ENCODE data around the gene TSPAN19. TPM values are rescaled to one million over a fixed set of nuclear protein-coding genes. Genes with fewer than 3 reads are reported as not detected.

Gene TSPAN19
- 1 to 10 TPM in 1 of 2 donors, not detected in 1; 5.4 TPM for total RNA-seq
- polyA plus RNA-seq (ENCODE audit: insufficient read length in 6 of 6), result 1 to 10 TPM in 4 of 6 donors, under 1 TPM in 2; 0.43 to 2.3 (median 1.4) TPM
- long read RNA-seq, donor 1, partial matches to known transcripts, result 45 of 45 reads
- long read RNA-seq, donor 1, other reads (novel, unspliced or antisense), result 0 of 45 reads
- long read RNA-seq, donor 2, result 0 reads
- long read RNA-seq, donor 3, result 0 reads
- long read RNA-seq, donor 4, result 0 reads
- long read RNA-seq, donor 5, partial matches to known transcripts, result 61 of 76 reads
- long read RNA-seq, donor 5, other reads (novel, unspliced or antisense), result 13 of 76 reads
- long read RNA-seq, donor 6, partial matches to known transcripts, result 0 of 1 reads
- long read RNA-seq, donor 6, other reads (novel, unspliced or antisense), result 0 of 1 reads
- long read RNA-seq, donor 7, result 0 reads
- long read RNA-seq, donor 8, partial matches to known transcripts, result 32 of 32 reads
- long read RNA-seq, donor 8, other reads (novel, unspliced or antisense), result 0 of 32 reads
- long read RNA-seq, donor 9, result 0 reads
- long read RNA-seq, donor 10, result 0 reads
- long read RNA-seq, donor 11, result 0 reads
- long read RNA-seq, donor 12, result 0 reads

DNA sequence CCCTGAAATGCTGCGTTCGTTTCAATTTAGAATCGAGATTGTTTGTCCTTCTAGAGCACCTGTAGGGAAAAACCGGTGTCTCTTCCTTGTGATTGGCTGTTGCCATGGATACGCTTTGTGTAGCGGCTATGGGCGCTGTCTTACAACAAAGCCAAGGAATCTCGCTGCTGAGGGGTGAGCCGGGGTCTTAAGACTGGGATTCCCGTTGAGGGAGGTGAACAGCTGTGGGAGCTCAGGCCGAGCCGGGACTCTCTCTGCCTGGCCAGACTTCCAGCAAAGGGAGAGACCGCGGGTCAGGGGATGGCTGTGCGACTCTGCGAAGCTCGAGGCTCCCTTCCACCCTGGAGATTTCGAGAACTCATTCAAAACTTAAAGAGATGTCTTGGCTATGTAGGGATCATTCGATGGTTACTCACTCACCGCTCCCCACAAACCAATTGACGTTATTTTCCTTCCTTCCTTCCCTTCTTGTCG, at the start of gene TSPAN19, which contains the start of gene LRRIQ1:
Gene TSPAN19 (minus strand): TSS at position 44 of the 474 bp plus-strand sequence. CDS start 6,331 bp downstream, outside the sequence.
Gene LRRIQ1 (plus strand): TSS at position 118 of the 474 bp plus-strand sequence. CDS start 1,826 bp downstream, outside the sequence.
- DNase-seq (peak; percentile 51 to 79 (median 56)), ATAC-seq (peak; percentile 94)
- Histone ChIP-seq H3K27ac (no peak within 1 kb of the TSS), H3K4me3 (peak within 1 kb of the TSS; percentile 29 to 41), H3K4me1 (no peaks in the 10 kb centered on the region), H3K36me3 (no peaks in the 10 kb centered on the region), H3K27me3 (peaks cover 18 to 28% of the 10 kb centered on the region in 2 donors), H3K9me3 (no peaks in the 10 kb centered on the region)
- intact Hi-C loops (cut with DNase I), result no loop called here
- TF ChIP-seq, protein P1, sequence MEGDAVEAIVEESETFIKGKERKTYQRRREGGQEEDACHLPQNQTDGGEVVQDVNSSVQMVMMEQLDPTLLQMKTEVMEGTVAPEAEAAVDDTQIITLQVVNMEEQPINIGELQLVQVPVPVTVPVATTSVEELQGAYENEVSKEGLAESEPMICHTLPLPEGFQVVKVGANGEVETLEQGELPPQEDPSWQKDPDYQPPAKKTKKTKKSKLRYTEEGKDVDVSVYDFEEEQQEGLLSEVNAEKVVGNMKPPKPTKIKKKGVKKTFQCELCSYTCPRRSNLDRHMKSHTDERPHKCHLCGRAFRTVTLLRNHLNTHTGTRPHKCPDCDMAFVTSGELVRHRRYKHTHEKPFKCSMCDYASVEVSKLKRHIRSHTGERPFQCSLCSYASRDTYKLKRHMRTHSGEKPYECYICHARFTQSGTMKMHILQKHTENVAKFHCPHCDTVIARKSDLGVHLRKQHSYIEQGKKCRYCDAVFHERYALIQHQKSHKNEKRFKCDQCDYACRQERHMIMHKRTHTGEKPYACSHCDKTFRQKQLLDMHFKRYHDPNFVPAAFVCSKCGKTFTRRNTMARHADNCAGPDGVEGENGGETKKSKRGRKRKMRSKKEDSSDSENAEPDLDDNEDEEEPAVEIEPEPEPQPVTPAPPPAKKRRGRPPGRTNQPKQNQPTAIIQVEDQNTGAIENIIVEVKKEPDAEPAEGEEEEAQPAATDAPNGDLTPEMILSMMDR (IDR thresholded peaks at IDR 0.05), result no peak

- no peaks in the 10 kb centered on the region for H3K9me3 ChIP-seq
- H3K36me3 ChIP-seq, result no peaks in the 10 kb centered on the region
- DNase-seq (peak in 2 of 4 donors; percentile 54 to 66), ATAC-seq (no peak)
- H3K27ac ChIP-seq, result no peak overlapping the region
- intact Hi-C loops (cut with DNase I), result no loop called here
- no peaks in the 10 kb centered on the region for H3K27me3 ChIP-seq
- H3K4me3 ChIP-seq, result no peak overlapping the region
- no peaks in the 10 kb centered on the region for H3K4me1 ChIP-seq
- TF ChIP-seq, protein P1 (IDR thresholded peaks at IDR 0.05), result no peak
Measured at GRCh38 chr12:85085066-85085465, 49.0 kb upstream of the TSPAN19 start.

- Histone ChIP-seq H3K27ac (no peak overlapping the region), H3K36me3 (no peaks in the 10 kb centered on the region), H3K4me1 (no peaks in the 10 kb centered on the region), H3K27me3 (no peaks in the 10 kb centered on the region), H3K4me3 (no peak overlapping the region), H3K9me3 (no peaks in the 10 kb centered on the region)
- intact Hi-C loops (cut with DNase I), result loop anchor here in 1 of 2 donors (10.0 kb wide), 1 partner anchor 368 kb away; no protein-coding TSS in a partner anchor
- TF ChIP-seq, protein P1 (IDR thresholded peaks at IDR 0.05), result peak in 1 of 2 donors; percentile 15
- DNase-seq (peak in 2 of 4 donors; percentile 33 to 49), ATAC-seq (peak; percentile 98)
Measured at GRCh38 chr12:85076688-85077430, 40.8 kb upstream of the TSPAN19 start.

DNA sequence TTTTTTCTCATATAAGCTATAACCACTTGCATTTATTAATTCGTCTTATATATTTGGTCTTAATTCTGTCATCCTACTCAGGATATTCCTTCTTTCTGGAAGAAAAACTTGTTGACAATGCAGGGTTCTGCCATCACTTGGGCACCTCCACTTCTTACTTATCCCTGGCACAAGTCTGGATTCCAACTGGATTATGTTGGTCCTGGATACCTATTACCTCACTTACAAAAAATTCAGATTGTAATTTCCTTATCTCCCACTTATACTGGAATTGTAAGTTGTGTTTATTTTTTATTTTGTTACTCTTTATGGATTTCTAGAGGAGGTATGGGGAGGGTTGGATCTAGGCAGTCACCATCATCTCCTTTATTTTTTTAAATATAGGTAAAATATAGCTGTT, 36.7 kb upstream of the TSPAN19 start:
- H3K36me3 ChIP-seq, result no peaks in the 10 kb centered on the region
- H3K27me3 ChIP-seq, result no peaks in the 10 kb centered on the region
- DNase-seq (no peak), ATAC-seq (no peak)
- TF ChIP-seq, protein P1 (IDR thresholded peaks at IDR 0.05), result no peak
- intact Hi-C loops (cut with DNase I), result loop anchor here in 1 of 2 donors (10.0 kb wide), 1 partner anchor 372 kb away; no protein-coding TSS in a partner anchor
- H3K4me3 ChIP-seq, result no peak overlapping the region
- no peaks in the 10 kb centered on the region for H3K4me1 ChIP-seq
- no peak overlapping the region for H3K27ac ChIP-seq
- H3K9me3 ChIP-seq, result no peaks in the 10 kb centered on the region

All from left lung (tissue), 14 donors.